Duodenal mucosa (tissue), 2 donors: ENCODE measurements around the gene NUP210.
"Not testable (repeated sequence)": the region's sequence is repeated elsewhere in the genome, so short reads cannot be mapped to it uniquely, and the experiment has no call there.

Source experiments
- H3K27ac ChIP-seq: one replicate; pipeline ENCODE4 v1.7.0; 2013; ENCODE audit warnings: low read depth, low read length
- H3K27me3 ChIP-seq, 2 donors: one replicate each; pipeline ENCODE4 v1.7.0; 2013; ENCODE audit warnings: low read length in 2 of 2, control low read depth in 1 of 2; ENCODE audit not compliant: insufficient read depth in 2 of 2, control insufficient read depth in 1 of 2
- H3K36me3 ChIP-seq, 2 donors: one replicate each; pipeline ENCODE4 v1.7.0; 2013; ENCODE audit warnings: low read length in 2 of 2, control low read depth in 1 of 2; ENCODE audit not compliant: insufficient read depth in 2 of 2, control insufficient read depth in 1 of 2
- H3K4me1 ChIP-seq, 2 donors: one replicate each; pipeline ENCODE4 v1.7.0; 2013; ENCODE audit warnings: low read length in 2 of 2, control low read depth in 1 of 2; ENCODE audit not compliant: insufficient read depth in 2 of 2, control insufficient read depth in 1 of 2
- H3K4me3 ChIP-seq, 2 donors: one replicate each; pipeline ENCODE4 v1.7.0; 2013; ENCODE audit warnings: low read length in 2 of 2, low read depth in 1 of 2
- H3K9ac ChIP-seq, 2 donors: one replicate each; pipeline ENCODE4 v1.7.0; 2013; ENCODE audit warnings: low read length in 2 of 2, low read depth in 1 of 2
- H3K9me3 ChIP-seq, 2 donors: one replicate each; pipeline ENCODE4 v1.7.0; 2013; ENCODE audit warnings: low read length in 2 of 2, control low read depth in 1 of 2; ENCODE audit not compliant: control insufficient read depth in 1 of 2

The NUP210 gene

GRCh38 chr3:13429631-13430291 is 9.6 kb upstream of the NUP210 start:
- Histone ChIP-seq H3K4me3 (no peak overlapping the region), H3K27ac (no peak overlapping the region), H3K9me3 (no peaks in the 10 kb centered on the region), H3K36me3 (no peaks in the 10 kb centered on the region), H3K9ac (no peak overlapping the region), H3K27me3 (no peaks in the 10 kb centered on the region), H3K4me1 (no peaks in the 10 kb centered on the region)

- not testable (repeated sequence) for H3K36me3 ChIP-seq, H3K27me3 ChIP-seq, H3K9ac ChIP-seq, H3K4me1 ChIP-seq, H3K9me3 ChIP-seq, H3K4me3 ChIP-seq, H3K27ac ChIP-seq
Observed at GRCh38 chr3:13428678-13429077, 8.6 kb upstream of the NUP210 start.

GRCh38 chr3:13427662-13428603 is 7.8 kb upstream of the NUP210 start:
- Histone ChIP-seq H3K27me3 (no peaks in the 10 kb centered on the region), H3K27ac (no peak overlapping the region), H3K4me3 (no peak overlapping the region), H3K9ac (no peak overlapping the region), H3K4me1 (peaks cover 6 to 9% of the 10 kb centered on the region in 2 donors), H3K36me3 (no peaks in the 10 kb centered on the region), H3K9me3 (no peaks in the 10 kb centered on the region)

- H3K27ac ChIP-seq = no peak overlapping the region
- no peak overlapping the region for H3K4me3 ChIP-seq
- H3K27me3 ChIP-seq = no peaks in the 10 kb centered on the region
- peaks cover 8 to 13% of the 10 kb centered on the region in 2 donors for H3K4me1 ChIP-seq
- H3K9me3 ChIP-seq = no peaks in the 10 kb centered on the region
- H3K36me3 ChIP-seq = no peaks in the 10 kb centered on the region
- H3K9ac ChIP-seq = no peak overlapping the region
Observed at GRCh38 chr3:13426591-13426990, 6.5 kb upstream of the NUP210 start.

GRCh38 chr3:13425689-13426088 is 5.6 kb upstream of the NUP210 start:
- Histone ChIP-seq H3K27me3 (no peaks in the 10 kb centered on the region), H3K4me1 (peaks cover 8 to 22% of the 10 kb centered on the region in 2 donors), H3K36me3 (no peaks in the 10 kb centered on the region), H3K27ac (no peak overlapping the region), H3K9me3 (no peaks in the 10 kb centered on the region), H3K4me3 (no peak overlapping the region), H3K9ac (no peak overlapping the region)

GRCh38 chr3:13424865-13425617 is 4.9 kb upstream of the NUP210 start:
- no peak overlapping the region for H3K4me3 ChIP-seq

GRCh38 chr3:13424141-13424844 is 4.2 kb upstream of the NUP210 start:
- no peak overlapping the region for H3K27ac ChIP-seq
- H3K9ac ChIP-seq = no peak overlapping the region
- H3K9me3 ChIP-seq = no peaks in the 10 kb centered on the region
- no peaks in the 10 kb centered on the region for H3K36me3 ChIP-seq
- H3K4me3 ChIP-seq = no peak overlapping the region
- no peaks in the 10 kb centered on the region for H3K27me3 ChIP-seq
- H3K4me1 ChIP-seq = peaks cover 9 to 26% of the 10 kb centered on the region in 2 donors

More at GRCh38 chr3:13424865-13425617, 4.9 kb upstream of the NUP210 start:
- no peaks in the 10 kb centered on the region for H3K27me3 ChIP-seq
- no peaks in the 10 kb centered on the region for H3K36me3 ChIP-seq
- H3K9me3 ChIP-seq = no peaks in the 10 kb centered on the region
- peaks cover 8 to 25% of the 10 kb centered on the region in 2 donors for H3K4me1 ChIP-seq
- no peak overlapping the region for H3K27ac ChIP-seq
- no peak overlapping the region for H3K9ac ChIP-seq

GRCh38 chr3:13420831-13421765 is 976 bp upstream of the NUP210 start:
- H3K4me1 ChIP-seq = peaks cover 17 to 43% of the 10 kb centered on the region in 2 donors
- no peaks in the 10 kb centered on the region for H3K27me3 ChIP-seq
- no peaks in the 10 kb centered on the region for H3K9me3 ChIP-seq
- no peaks in the 10 kb centered on the region for H3K36me3 ChIP-seq
- peak overlapping the region; percentile 44 to 53 for H3K4me3 ChIP-seq
- H3K27ac ChIP-seq = peak overlapping the region; percentile 22
- H3K9ac ChIP-seq = peak overlapping the region; percentile 16 to 43

GRCh38 chr3:13419505-13420044 is 547 bp downstream of the NUP210 start:
- H3K4me3 ChIP-seq = peak overlapping the region; percentile 67 to 70
- no peaks in the 10 kb centered on the region for H3K27me3 ChIP-seq
- H3K36me3 ChIP-seq = no peaks in the 10 kb centered on the region
- peak overlapping the region; percentile 52 to 60 for H3K9ac ChIP-seq
- H3K4me1 ChIP-seq = peaks cover 29 to 51% of the 10 kb centered on the region in 2 donors
- H3K9me3 ChIP-seq = no peaks in the 10 kb centered on the region
- H3K27ac ChIP-seq = peak overlapping the region; percentile 17
